AG04449 (cell line): ENCODE results near the gene SURF6.

Experiments used
- CTCF ChIA-PET: fragments of 350-600 bp; formaldehyde crosslinking; extraction: SDS; loops from one replicate; lab custom pipeline; 2021; ENCODE audit warnings: antibody characterized with exemption; lab: Yijun Ruan, JAX
- POLR2A ChIA-PET: fragments of 400-600, 350-600 bp; formaldehyde crosslinking; extraction: SDS; loops from one replicate; lab custom pipeline; 2020; ENCODE audit warnings: antibody characterized with exemption, inconsistent platforms; lab: Yijun Ruan, JAX
- DNase-seq: peaks from one replicate; pipeline ENCODE4 v3.0.0-alpha.2; 2010; ENCODE audit warnings: low read depth, low spot score
- H3K4me3 ChIP-seq: 2 replicates; pipeline ENCODE4 v1.5.1; 2011; ENCODE audit warnings: low read depth, mild to moderate bottlenecking, control low read depth, low read length
- TF ChIP-seq, protein P1 (sequence below): IDR thresholded peaks from one replicate; pipeline ENCODE4 v1.5.1; 2011; ENCODE audit warnings: mild to moderate bottlenecking, moderate library complexity, low read length, control low read depth, inconsistent platforms; ENCODE audit not compliant: insufficient read depth; ENCODE audit errors: missing control alignments

SURF6 gene

GRCh38 chr9:133335924-133336811, at the start of gene SURF6:
Gene SURF6, minus strand, starts transcription at chr9:133336188. Its CDS starts 56 bp downstream, at chr9:133336132.
- DNase-seq, result peak; percentile 41
- ChIA-PET POLR2A (interaction anchor here (1.4 kb wide), 1 partner anchor 12 kb away, joined by 4 read pairs; the partner anchor contains the start of genes MED22 and RPL7A), CTCF (interaction anchor here (1.0 kb wide), 1 partner anchor 10 kb away, joined by 3 read pairs; no protein-coding TSS in a partner anchor)
- TF ChIP-seq, protein P1, sequence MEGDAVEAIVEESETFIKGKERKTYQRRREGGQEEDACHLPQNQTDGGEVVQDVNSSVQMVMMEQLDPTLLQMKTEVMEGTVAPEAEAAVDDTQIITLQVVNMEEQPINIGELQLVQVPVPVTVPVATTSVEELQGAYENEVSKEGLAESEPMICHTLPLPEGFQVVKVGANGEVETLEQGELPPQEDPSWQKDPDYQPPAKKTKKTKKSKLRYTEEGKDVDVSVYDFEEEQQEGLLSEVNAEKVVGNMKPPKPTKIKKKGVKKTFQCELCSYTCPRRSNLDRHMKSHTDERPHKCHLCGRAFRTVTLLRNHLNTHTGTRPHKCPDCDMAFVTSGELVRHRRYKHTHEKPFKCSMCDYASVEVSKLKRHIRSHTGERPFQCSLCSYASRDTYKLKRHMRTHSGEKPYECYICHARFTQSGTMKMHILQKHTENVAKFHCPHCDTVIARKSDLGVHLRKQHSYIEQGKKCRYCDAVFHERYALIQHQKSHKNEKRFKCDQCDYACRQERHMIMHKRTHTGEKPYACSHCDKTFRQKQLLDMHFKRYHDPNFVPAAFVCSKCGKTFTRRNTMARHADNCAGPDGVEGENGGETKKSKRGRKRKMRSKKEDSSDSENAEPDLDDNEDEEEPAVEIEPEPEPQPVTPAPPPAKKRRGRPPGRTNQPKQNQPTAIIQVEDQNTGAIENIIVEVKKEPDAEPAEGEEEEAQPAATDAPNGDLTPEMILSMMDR, result no peak
- H3K4me3 ChIP-seq, result peak within 1 kb of the TSS; percentile 96

DNA sequence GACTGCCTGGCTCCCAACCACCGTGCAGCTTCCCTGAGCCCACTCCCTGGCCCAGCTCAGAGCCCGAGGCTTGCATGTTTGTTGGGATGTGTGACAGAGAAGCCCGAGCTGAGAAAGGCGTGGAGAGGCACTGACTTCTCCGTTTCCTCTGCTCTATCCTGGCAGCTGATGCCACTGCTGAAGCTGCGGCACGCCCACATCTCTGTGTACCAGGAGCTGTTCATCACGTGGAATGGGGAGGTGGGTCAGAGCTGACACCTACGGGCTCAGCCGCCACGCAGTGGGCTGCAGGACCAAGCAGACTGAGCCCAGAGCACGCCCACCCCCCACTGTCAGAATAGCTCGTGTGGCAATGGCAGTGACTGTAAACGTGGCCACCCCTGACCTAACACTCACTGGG, 49.5 kb upstream of the SURF6 start:
- TF ChIP-seq, protein P1, result no peak
- ChIA-PET POLR2A (no interaction called here), CTCF (interaction anchor here (1.2 to 1.4 kb wide), 2 partner anchors 24 to 199 kb away, joined by 3 to 4 read pairs; no protein-coding TSS in a partner anchor)
- no peak overlapping the region for H3K4me3 ChIP-seq
- no peak for DNase-seq

DNA sequence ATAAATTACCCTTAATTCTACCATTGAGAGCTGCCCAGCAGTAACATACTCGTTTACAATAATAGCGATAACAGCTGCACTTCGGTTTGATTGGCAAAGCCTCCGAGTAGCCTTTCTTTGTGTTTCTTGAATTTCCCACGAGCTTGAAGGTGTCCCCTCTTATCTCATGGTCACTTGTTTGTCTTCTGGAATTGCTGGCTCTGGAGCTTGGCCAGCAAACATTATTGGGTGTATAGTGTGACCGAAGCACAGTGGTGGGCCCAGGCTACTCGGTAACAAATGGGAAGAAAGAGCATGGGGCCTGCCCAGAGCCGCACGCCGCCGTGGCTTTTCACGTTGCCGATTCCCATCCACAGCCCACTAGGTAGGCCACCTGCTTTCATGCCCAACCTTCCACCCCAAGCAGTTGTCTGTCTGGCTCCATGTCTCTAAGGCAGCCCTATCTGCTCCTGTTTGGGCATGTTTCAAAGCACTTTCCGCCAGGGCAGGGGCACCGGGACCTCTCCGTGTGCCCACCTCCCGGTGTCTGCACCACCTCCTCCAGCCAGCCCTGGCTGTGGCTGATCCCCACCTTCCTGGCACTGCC, 48.8 kb upstream of the SURF6 start:
- H3K4me3 ChIP-seq, result no peak overlapping the region
- no peak for DNase-seq
- ChIA-PET CTCF (interaction anchor here (1.2 to 1.4 kb wide), 2 partner anchors 25 to 198 kb away, joined by 3 to 4 read pairs; no protein-coding TSS in a partner anchor), POLR2A (no interaction called here)
- TF ChIP-seq, protein P1, result no peak

- H3K4me3 ChIP-seq, result no peak overlapping the region
- ChIA-PET POLR2A (no interaction called here), CTCF (no interaction called here)
- TF ChIP-seq, protein P1, result no peak
- no peak for DNase-seq
Observed at GRCh38 chr9:133383438-133383837, 47.5 kb upstream of the SURF6 start.

DNA sequence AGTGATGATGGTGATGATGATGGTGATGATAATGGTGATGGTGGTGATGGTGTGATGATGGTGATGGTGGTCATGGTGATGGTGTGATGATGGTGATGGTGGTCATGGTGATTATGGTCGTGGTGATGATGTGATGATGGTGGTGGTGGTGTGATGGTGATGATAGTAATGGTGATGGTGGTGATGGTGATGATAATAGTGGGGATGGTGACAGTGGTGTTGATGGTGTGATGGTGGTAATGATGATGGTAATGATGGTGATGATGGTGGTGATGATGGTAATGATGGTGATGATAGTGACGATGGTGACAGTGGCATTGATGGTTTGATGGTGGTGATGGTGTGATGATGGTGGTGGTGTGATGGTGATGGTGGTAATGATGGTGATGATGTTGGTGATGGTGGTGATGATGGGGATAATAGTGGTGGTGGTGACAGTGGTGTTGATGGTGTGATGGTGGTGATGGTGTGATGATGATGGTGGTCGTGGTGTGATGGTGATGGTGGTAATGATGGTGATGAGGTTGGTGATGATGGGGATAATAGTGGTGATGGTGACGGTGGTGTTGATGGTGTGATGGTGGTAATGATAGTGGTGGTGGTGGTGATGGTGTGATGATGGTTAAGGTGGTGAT, 46.6 kb upstream of the SURF6 start:
- TF ChIP-seq, protein P1, result no peak
- POLR2A ChIA-PET, result no interaction called here
- no peak overlapping the region for H3K4me3 ChIP-seq

More for the DNA sequence above, 46.6 kb upstream of the SURF6 start:
- no peak for DNase-seq
- CTCF ChIA-PET, result no interaction called here
